Measurements from ENCODE around the gene DDX49. TPM values are rescaled to one million over a fixed set of nuclear protein-coding genes. Genes with fewer than 3 reads are reported as not detected.

DDX49 gene
- total RNA-seq, 1 experiment from 2014 or later: 68.8 TPM

DNA sequence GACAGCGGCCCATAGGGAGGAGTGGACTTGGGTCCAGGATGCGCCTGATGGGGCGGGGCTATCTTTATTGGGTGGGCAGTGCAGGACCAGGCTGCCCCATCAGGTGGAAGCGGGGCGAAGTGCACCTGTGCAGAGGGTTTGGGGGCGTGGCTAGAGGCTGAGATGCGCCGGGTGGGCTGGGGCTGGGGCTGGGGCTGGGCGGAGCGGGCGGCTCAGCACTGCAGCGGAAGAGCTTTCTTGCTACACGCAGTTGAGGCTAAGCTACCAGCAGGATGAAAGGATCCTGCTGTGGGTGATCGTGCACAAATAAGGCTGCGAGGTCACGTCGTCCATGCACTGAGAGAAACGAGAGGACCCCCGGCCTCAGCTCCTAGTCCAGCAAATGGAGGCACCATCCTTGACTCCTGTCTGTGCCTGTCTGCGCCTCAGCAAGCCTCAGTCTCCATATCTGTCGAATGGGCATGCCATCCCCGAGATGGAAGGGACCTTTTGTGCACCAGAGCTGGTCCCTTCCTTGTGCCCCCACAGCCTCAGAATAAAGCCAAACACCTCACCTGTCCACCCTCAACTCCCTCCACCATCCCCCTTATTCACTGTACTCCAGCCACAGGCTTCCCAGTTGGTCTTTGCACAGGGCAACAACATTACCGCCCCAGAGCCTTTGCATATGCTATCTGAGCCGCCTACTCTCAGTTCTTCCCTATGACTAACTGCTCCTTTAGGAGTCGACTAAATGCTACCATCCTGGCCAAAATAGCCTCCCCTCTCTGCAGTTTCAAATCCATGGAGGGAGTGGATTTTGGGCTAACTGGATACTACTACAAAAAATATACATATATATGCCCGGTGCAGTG lies 42.5 kb downstream of the DDX49 start:
- no peaks in the 10 kb centered on the region for H3K27me3 ChIP-seq (replicated peaks; ENCODE audit: insufficient read depth, low read depth, low read length, poor library complexity)
- CTCF ChIA-PET: no interaction called here
- no peak overlapping the region for H3K27ac ChIP-seq (ENCODE audit: low read depth, low read length, poor library complexity, severe bottlenecking)
- BruUV-seq (replicated peaks): no TSS peak
- intact Hi-C loops (cut with micrococcal nuclease; ENCODE audit: unreplicated experiment): no loop called here
- no peak for DNase-seq (ENCODE audit: low spot score)
- no peaks in the 10 kb centered on the region for H3K36me3 ChIP-seq (ENCODE audit: insufficient read depth, low read length, poor library complexity, severe bottlenecking)
- POLR2A ChIA-PET (ENCODE audit: low non-redundant PET): no interaction called here
- no peaks in the 10 kb centered on the region for H3K9me3 ChIP-seq (ENCODE audit: low read depth, low read length, poor library complexity, severe bottlenecking)
- TF ChIP-seq, protein P1, sequence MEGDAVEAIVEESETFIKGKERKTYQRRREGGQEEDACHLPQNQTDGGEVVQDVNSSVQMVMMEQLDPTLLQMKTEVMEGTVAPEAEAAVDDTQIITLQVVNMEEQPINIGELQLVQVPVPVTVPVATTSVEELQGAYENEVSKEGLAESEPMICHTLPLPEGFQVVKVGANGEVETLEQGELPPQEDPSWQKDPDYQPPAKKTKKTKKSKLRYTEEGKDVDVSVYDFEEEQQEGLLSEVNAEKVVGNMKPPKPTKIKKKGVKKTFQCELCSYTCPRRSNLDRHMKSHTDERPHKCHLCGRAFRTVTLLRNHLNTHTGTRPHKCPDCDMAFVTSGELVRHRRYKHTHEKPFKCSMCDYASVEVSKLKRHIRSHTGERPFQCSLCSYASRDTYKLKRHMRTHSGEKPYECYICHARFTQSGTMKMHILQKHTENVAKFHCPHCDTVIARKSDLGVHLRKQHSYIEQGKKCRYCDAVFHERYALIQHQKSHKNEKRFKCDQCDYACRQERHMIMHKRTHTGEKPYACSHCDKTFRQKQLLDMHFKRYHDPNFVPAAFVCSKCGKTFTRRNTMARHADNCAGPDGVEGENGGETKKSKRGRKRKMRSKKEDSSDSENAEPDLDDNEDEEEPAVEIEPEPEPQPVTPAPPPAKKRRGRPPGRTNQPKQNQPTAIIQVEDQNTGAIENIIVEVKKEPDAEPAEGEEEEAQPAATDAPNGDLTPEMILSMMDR (conservative IDR thresholded peaks at IDR 0.05; ENCODE audit: low read depth, low read length): no peak
- TF ChIP-seq EZH2 (IDR thresholded peaks at IDR 0.05; ENCODE audit: borderline replicate concordance, low read depth, low read length, poor library complexity, severe bottlenecking): no peak
- H3K4me1 ChIP-seq (ENCODE audit: insufficient read depth, low read length, poor library complexity, severe bottlenecking): no peaks in the 10 kb centered on the region
- no peak overlapping the region for H3K4me3 ChIP-seq (ENCODE audit: low read depth, low read length, poor library complexity, severe bottlenecking)

DNA sequence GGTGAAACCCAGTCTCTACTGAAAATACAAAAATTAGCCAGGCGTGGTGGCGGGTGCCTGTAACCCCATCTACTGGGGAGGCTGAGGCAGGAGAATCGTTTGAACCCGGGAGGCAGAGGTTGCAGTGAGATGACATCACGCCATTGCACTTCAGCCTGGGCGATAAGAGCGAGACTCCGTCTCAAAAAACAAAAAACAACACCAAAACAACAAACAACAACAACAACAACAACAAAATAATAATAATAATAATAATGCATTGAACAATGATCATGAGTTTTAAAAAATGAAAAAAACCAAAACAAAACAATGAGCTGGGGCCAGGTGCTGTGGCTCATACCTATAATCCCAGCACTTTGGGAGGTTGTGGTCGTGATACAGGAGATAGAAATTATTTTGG lies 44.6 kb downstream of the DDX49 start:
- DNase-seq (ENCODE audit: low spot score): no peak
- no peaks in the 10 kb centered on the region for H3K9me3 ChIP-seq (ENCODE audit: low read depth, low read length, poor library complexity, severe bottlenecking)
- CTCF ChIA-PET: no interaction called here
- H3K36me3 ChIP-seq (ENCODE audit: insufficient read depth, low read length, poor library complexity, severe bottlenecking): no peaks in the 10 kb centered on the region
- no peak overlapping the region for H3K27ac ChIP-seq (ENCODE audit: low read depth, low read length, poor library complexity, severe bottlenecking)
- POLR2A ChIA-PET (ENCODE audit: low non-redundant PET): no interaction called here
- BruUV-seq (replicated peaks): no TSS peak
- H3K4me3 ChIP-seq (ENCODE audit: low read depth, low read length, poor library complexity, severe bottlenecking): no peak overlapping the region
- H3K27me3 ChIP-seq (replicated peaks; ENCODE audit: insufficient read depth, low read depth, low read length, poor library complexity): no peaks in the 10 kb centered on the region
- peaks cover 5% of the 10 kb centered on the region for H3K4me1 ChIP-seq (ENCODE audit: insufficient read depth, low read length, poor library complexity, severe bottlenecking)
- intact Hi-C loops (cut with micrococcal nuclease; ENCODE audit: unreplicated experiment): no loop called here
- no peak for TF ChIP-seq EZH2 (IDR thresholded peaks at IDR 0.05; ENCODE audit: borderline replicate concordance, low read depth, low read length, poor library complexity, severe bottlenecking)
- TF ChIP-seq, protein P1 (conservative IDR thresholded peaks at IDR 0.05; ENCODE audit: low read depth, low read length): no peak

DNA sequence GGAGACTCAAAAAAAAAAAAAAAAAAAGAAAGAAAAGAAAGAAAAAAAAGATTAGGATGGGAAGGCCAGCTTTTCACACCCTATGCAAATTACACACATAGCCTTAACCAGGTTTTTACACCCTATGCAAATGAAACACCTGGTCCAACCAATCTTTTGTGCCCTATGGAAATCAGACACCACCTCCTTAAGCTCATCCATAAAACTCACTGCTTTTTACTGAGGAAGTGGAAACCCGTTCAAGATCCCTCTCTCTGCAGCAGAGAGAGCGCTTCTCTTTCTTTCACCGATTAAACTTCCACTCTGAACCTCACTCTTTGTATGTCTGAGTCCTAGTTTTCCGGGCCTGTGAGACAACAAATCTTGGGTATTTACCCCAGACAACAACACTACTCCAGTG lies 46.8 kb downstream of the DDX49 start:
- BruUV-seq (replicated peaks): no TSS peak
- intact Hi-C loops (cut with micrococcal nuclease; ENCODE audit: unreplicated experiment): no loop called here
- Histone ChIP-seq H3K9me3 (ENCODE audit: low read depth, low read length, poor library complexity, severe bottlenecking) (no peaks in the 10 kb centered on the region), H3K27me3 (replicated peaks; ENCODE audit: insufficient read depth, low read depth, low read length, poor library complexity) (no peaks in the 10 kb centered on the region), H3K27ac (ENCODE audit: low read depth, low read length, poor library complexity, severe bottlenecking) (no peak overlapping the region), H3K4me3 (ENCODE audit: low read depth, low read length, poor library complexity, severe bottlenecking) (no peak overlapping the region), H3K36me3 (ENCODE audit: insufficient read depth, low read length, poor library complexity, severe bottlenecking) (no peaks in the 10 kb centered on the region), H3K4me1 (ENCODE audit: insufficient read depth, low read length, poor library complexity, severe bottlenecking) (peaks cover 15% of the 10 kb centered on the region)
- TF ChIP-seq, protein P1 (conservative IDR thresholded peaks at IDR 0.05; ENCODE audit: low read depth, low read length): no peak
- TF ChIP-seq EZH2 (IDR thresholded peaks at IDR 0.05; ENCODE audit: borderline replicate concordance, low read depth, low read length, poor library complexity, severe bottlenecking): no peak
- ChIA-PET CTCF (interaction anchor here (1.0 kb wide), 1 partner anchor 21 kb away, joined by 3 read pairs; no protein-coding TSS in a partner anchor), POLR2A (ENCODE audit: low non-redundant PET) (interaction anchor here (0.7 kb wide), 1 partner anchor 528 kb away, joined by 12 read pairs; no protein-coding TSS in a partner anchor)
- no peak for DNase-seq (ENCODE audit: low spot score)
